Gastroesophageal sphincter (tissue), 4 donors: ENCODE results near the gene CACNA2D3. TPM values are rescaled to one million over a fixed set of nuclear protein-coding genes. Genes with fewer than 3 reads are reported as not detected.
A peak's percentile ranks its signal among the peaks of the same experiment; 100 is the strongest.

Experiments used
- ATAC-seq: fragments of 150-250 bp; one replicate; pipeline ENCODE4 v1.9.1; 2016; ENCODE audit warnings: mild to moderate bottlenecking, moderate library complexity
- H3K27ac ChIP-seq, 4 donors: fragments of 200-600 bp; sonication (generic) in 3 of 4; 1 replicate in 3 of 4; 2 replicates in 1 of 4; pipeline ENCODE4 v1.5.1; 2016 to 2019
- H3K27me3 ChIP-seq: fragments of 200-600 bp; sonication (generic); one replicate; pipeline ENCODE4 v1.5.1; 2019
- H3K36me3 ChIP-seq, 2 donors: fragments of 200-600 bp; sonication (generic); one replicate each; pipeline ENCODE4 v1.5.1; 2019; ENCODE audit warnings: control low read depth in 1 of 2
- H3K4me1 ChIP-seq, 3 donors: fragments of 200-600 bp; sonication (generic); 1 replicate in 2 of 3; 2 replicates in 1 of 3; pipeline ENCODE4 v1.5.1; 2016 to 2019; ENCODE audit warnings: control low read depth in 2 of 3
- H3K4me3 ChIP-seq, 2 donors: fragments of 200-600 bp; sonication (generic); one replicate each; pipeline ENCODE4 v1.5.1; 2019; ENCODE audit warnings: mild to moderate bottlenecking in 1 of 2, moderate library complexity in 1 of 2
- H3K9me3 ChIP-seq, 3 donors: fragments of 200-600 bp; sonication (generic); one replicate each; pipeline ENCODE4 v1.5.1; 2017 to 2019; ENCODE audit warnings: control low read depth in 2 of 3
- CTCF ChIP-seq, 4 experiments: fragments of 200-600 bp in 2 of 4; fragments of 450-650 bp in 2 of 4; sonication (generic) in 1 of 4; IDR thresholded peaks; one replicate each; pipeline ENCODE4 v1.5.1; 2017 to 2019; ENCODE audit warnings: antibody characterized with exemption in 4 of 4, mild to moderate bottlenecking in 2 of 4, moderate library complexity in 2 of 4
- EP300 ChIP-seq: sonication (generic); formaldehyde crosslinking; IDR thresholded peaks from one replicate; pipeline ENCODE4 v1.6.1; 2017; ENCODE audit warnings: antibody characterized with exemption, mild to moderate bottlenecking
- POLR2A ChIP-seq, 2 donors: fragments of 450-650 bp; IDR thresholded peaks; one replicate each; pipeline ENCODE4 v1.6.1; 2017; ENCODE audit warnings: antibody characterized with exemption in 2 of 2, mild to moderate bottlenecking in 2 of 2, moderate library complexity in 1 of 2
- POLR2AphosphoS5 ChIP-seq: sonication (generic); formaldehyde crosslinking; IDR thresholded peaks from one replicate; pipeline ENCODE4 v1.6.1; 2017; ENCODE audit warnings: antibody characterized with exemption
- WGBS, 2 donors: methylation state at CpG; one replicate each; pipeline ENCODE4 v1.1.5; 2018; ENCODE audit warnings: low coverage in 1 of 2; 5-methylcytosine and 5-hydroxymethylcytosine counted together
- total RNA-seq, 4 donors: library from RNA; depleted of rRNA; stranded (reverse); fragments of >200 nt; gene quantifications; one replicate each; pipeline ENCODE4 v1.1.0, GENCODE V29; 2016

CACNA2D3 gene
- total RNA-seq, 4 donors from 2014 or later: 0.94 to 6.5 (median 3.5) TPM

GRCh38 chr3:54159917-54160316 is 37.6 kb downstream of the CACNA2D3 start:
- ATAC-seq: no peak
- Histone ChIP-seq H3K4me3 (no peak overlapping the region), H3K27ac (no peak overlapping the region), H3K36me3 (no peaks in the 10 kb centered on the region), H3K9me3 (no peaks in the 10 kb centered on the region), H3K4me1 (no peaks in the 10 kb centered on the region), H3K27me3 (no peaks in the 10 kb centered on the region)
- TF ChIP-seq CTCF (IDR thresholded peaks at IDR 0.05) (no peak), POLR2A (IDR thresholded peaks at IDR 0.05) (no peak), EP300 (no peak), POLR2AphosphoS5 (no peak)
- 90% methylated on average over 2 of the region's 3 CpGs; no CpG with 5 or more reads in 1 of the 2 donors for WGBS, 2 donors

GRCh38 chr3:54163441-54163840 is 41.1 kb downstream of the CACNA2D3 start:
- no peaks in the 10 kb centered on the region for H3K27me3 ChIP-seq
- WGBS, 2 donors: 47 to 79% methylated on average over 4 to 8 of the region's 9 CpGs

GRCh38 chr3:54164192-54164975 is 42.0 kb downstream of the CACNA2D3 start:
- no peaks in the 10 kb centered on the region for H3K9me3 ChIP-seq
- WGBS, 2 donors: 65 to 73% methylated on average over 4 to 6 of the region's 10 CpGs
- ATAC-seq: peak; percentile 28
- no peaks in the 10 kb centered on the region for H3K36me3 ChIP-seq
- TF ChIP-seq POLR2AphosphoS5 (no peak), POLR2A (IDR thresholded peaks at IDR 0.05) (no peak), EP300 (no peak), CTCF (IDR thresholded peaks at IDR 0.05) (no peak)
- H3K4me1 ChIP-seq: no peaks in the 10 kb centered on the region
- H3K27ac ChIP-seq: no peak overlapping the region
- H3K27me3 ChIP-seq: no peaks in the 10 kb centered on the region
- H3K4me3 ChIP-seq: no peak overlapping the region

More at GRCh38 chr3:54163441-54163840, 41.1 kb downstream of the CACNA2D3 start:
- Histone ChIP-seq H3K4me3 (no peak overlapping the region), H3K27ac (no peak overlapping the region), H3K36me3 (no peaks in the 10 kb centered on the region), H3K4me1 (no peaks in the 10 kb centered on the region), H3K9me3 (no peaks in the 10 kb centered on the region)
- no peak for ATAC-seq
- TF ChIP-seq CTCF (IDR thresholded peaks at IDR 0.05) (no peak), POLR2A (IDR thresholded peaks at IDR 0.05) (no peak), EP300 (no peak), POLR2AphosphoS5 (no peak)

- WGBS, 2 donors: 13 to 18% methylated on average over 2 of the region's 2 CpGs
- no peak for TF ChIP-seq CTCF (IDR thresholded peaks at IDR 0.05)
- no peak for TF ChIP-seq POLR2AphosphoS5
- no peak for TF ChIP-seq POLR2A (IDR thresholded peaks at IDR 0.05)
- no peak for TF ChIP-seq EP300
- H3K9me3 ChIP-seq: no peaks in the 10 kb centered on the region
- H3K4me3 ChIP-seq: no peak overlapping the region
- H3K27me3 ChIP-seq: no peaks in the 10 kb centered on the region
- no peak overlapping the region for H3K27ac ChIP-seq
- H3K4me1 ChIP-seq: no peaks in the 10 kb centered on the region
- ATAC-seq: no peak
- H3K36me3 ChIP-seq: no peaks in the 10 kb centered on the region
Observed at GRCh38 chr3:54165865-54166264, 43.5 kb downstream of the CACNA2D3 start.

DNA sequence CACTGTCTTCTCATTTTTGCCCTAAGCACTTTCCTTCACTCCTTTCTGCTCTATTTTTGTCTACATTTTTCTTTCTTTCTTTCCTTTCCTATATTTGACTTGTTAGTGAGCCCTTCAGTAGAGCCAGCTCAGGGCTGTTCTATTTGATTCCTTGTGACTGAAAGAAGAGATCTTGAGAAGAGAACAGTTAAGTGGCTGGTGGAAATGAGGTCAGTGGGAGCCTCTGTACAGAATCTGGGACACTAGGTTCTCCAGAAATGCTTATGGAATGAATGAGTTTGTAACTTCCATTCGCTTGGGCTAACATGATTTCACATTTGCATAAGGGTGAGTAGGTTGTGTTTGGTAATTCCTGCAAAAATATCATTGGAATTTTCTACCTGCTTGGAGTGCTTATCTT is 45.6 kb downstream of the CACNA2D3 start:
- H3K9me3 ChIP-seq: no peaks in the 10 kb centered on the region
- H3K4me1 ChIP-seq: no peaks in the 10 kb centered on the region
- no peak for ATAC-seq
- TF ChIP-seq POLR2A (IDR thresholded peaks at IDR 0.05): no peak
- no peak for TF ChIP-seq POLR2AphosphoS5
- TF ChIP-seq CTCF (IDR thresholded peaks at IDR 0.05): no peak
- TF ChIP-seq EP300: no peak
- no peaks in the 10 kb centered on the region for H3K27me3 ChIP-seq
- H3K4me3 ChIP-seq: no peak overlapping the region
- no peaks in the 10 kb centered on the region for H3K36me3 ChIP-seq
- H3K27ac ChIP-seq: no peak overlapping the region
- 67 to 100% methylated on average over 1 of the region's 1 CpG for WGBS, 2 donors
